Epithelial cell of alveolus of lung (primary cell): ENCODE measurements around the gene MMP13. TPM values are rescaled to one million over a fixed set of nuclear protein-coding genes. Genes with fewer than 3 reads are reported as not detected.

Experiments
- total RNA-seq: library from RNA; depleted of rRNA; stranded (reverse); fragments of >200 nt; gene quantifications from 2 replicates; pipeline ENCODE4 v1.2.1, GENCODE V29; 2015

Gene MMP13
- 0.13 TPM in 1 of 2 replicates, not detected in the other for total RNA-seq

GRCh38 chr11:102955624-102956023 is at the start of gene MMP13:
Gene MMP13, minus strand, starts transcription at chr11:102955732. Its CDS starts 27 bp downstream, at chr11:102955705.

Other genes starting within 250 kb of the MMP13 start
- gene MMP27, start 250.0 kb downstream of the MMP13 start, total RNA-seq = not detected in 2 replicates
- under 0.01 TPM in 1 of 2 replicates, not detected in the other for gene MMP8, start 230.8 kb downstream of the MMP13 start, total RNA-seq
- 0.26 TPM in 1 of 2 replicates, not detected in the other for gene MMP10, start 175.1 kb downstream of the MMP13 start, total RNA-seq
- 28.2 and 861 TPM in 2 replicates for gene MMP1, start 157.6 kb downstream of the MMP13 start, total RNA-seq
- gene MMP3, start 112.1 kb downstream of the MMP13 start, total RNA-seq = 0.40 and 1.2 TPM in 2 replicates
- gene MMP12, start 80.8 kb downstream of the MMP13 start, total RNA-seq = not detected in 2 replicates
- 92.2 and 112 TPM in 2 replicates for gene DCUN1D5, start 136.4 kb upstream of the MMP13 start, total RNA-seq
- gene DYNC2H1, start 153.7 kb upstream of the MMP13 start, total RNA-seq = 12.4 and 16.5 TPM in 2 replicates